Measurements from ENCODE around the gene SH3PXD2A. TPM values are rescaled to one million over a fixed set of nuclear protein-coding genes. Genes with fewer than 3 reads are reported as not detected.

SH3PXD2A gene
- total and polyA plus RNA-seq, 10 of the 15 experiments (the other 5 are each of a cell fraction or from before 2014, with no cell fraction given), result 0.63 to 14.0 (median 4.4) TPM

DNA sequence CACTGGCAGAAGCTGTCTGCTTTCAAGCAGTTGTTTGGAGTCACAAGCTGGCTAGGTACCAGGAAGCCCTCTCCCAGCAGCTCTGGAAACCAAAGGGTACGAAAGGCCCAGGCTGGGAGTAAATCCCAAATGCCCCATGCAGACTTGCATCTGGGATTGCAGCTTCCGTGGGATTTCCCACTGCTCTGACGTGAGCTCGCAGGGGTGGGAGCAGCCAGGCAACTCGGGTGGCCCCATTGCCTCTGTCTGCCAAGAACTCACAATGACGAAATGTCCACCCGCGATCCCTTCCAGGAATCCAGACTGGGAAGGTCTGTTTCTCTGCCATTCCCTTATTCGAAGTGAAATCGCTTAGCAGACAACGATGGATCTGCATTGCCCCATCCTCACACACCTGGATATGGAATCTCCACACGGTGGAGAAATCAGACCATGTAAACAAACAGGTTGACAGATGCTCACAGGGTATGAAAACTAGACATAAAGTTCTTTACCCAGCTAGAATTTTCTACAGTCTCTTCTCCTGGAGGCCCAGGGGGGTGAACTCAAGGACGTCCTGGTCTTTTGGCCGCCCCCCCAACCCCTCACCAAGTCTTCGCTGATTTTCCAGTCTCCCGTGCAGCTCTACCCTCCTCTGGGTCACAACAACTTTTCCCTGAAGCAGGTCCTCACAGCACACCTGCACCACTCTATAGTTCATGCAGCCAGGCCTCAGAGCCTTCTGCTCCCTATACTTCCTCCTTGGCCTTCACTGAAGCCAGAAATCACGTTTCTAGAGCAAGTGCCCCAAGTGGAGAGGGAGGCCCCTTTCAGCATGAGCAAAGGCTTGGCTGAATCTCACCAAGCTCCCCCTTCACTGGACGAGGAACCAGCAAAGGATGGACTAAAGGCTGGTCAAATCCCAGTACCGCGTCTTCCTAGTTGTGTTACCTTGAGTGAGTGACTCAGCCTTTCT lies 20.0 kb downstream of the SH3PXD2A start (continued):
- no peak for TF ChIP-seq SUZ12 (IDR thresholded peaks at IDR 0.05; ENCODE audit: unreplicated experiment)
- TF ChIP-seq, protein P1, sequence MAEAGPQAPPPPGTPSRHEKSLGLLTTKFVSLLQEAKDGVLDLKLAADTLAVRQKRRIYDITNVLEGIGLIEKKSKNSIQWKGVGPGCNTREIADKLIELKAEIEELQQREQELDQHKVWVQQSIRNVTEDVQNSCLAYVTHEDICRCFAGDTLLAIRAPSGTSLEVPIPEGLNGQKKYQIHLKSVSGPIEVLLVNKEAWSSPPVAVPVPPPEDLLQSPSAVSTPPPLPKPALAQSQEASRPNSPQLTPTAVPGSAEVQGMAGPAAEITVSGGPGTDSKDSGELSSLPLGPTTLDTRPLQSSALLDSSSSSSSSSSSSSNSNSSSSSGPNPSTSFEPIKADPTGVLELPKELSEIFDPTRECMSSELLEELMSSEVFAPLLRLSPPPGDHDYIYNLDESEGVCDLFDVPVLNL (IDR thresholded peaks at IDR 0.05; ENCODE audit: low read depth, low read length), result no peak
- no peak for TF ChIP-seq NR2C1 (IDR thresholded peaks at IDR 0.05)
- TF ChIP-seq BRCA1 (IDR thresholded peaks at IDR 0.05; ENCODE audit: low read depth, low read length), result no peak
- no peak for TF ChIP-seq KLF5 (IDR thresholded peaks at IDR 0.05; ENCODE audit: partially characterized antibody)
- TF ChIP-seq, protein P2, sequence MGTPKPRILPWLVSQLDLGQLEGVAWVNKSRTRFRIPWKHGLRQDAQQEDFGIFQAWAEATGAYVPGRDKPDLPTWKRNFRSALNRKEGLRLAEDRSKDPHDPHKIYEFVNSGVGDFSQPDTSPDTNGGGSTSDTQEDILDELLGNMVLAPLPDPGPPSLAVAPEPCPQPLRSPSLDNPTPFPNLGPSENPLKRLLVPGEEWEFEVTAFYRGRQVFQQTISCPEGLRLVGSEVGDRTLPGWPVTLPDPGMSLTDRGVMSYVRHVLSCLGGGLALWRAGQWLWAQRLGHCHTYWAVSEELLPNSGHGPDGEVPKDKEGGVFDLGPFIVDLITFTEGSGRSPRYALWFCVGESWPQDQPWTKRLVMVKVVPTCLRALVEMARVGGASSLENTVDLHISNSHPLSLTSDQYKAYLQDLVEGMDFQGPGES (IDR thresholded peaks at IDR 0.05), result no peak
- TF ChIP-seq, protein P3, sequence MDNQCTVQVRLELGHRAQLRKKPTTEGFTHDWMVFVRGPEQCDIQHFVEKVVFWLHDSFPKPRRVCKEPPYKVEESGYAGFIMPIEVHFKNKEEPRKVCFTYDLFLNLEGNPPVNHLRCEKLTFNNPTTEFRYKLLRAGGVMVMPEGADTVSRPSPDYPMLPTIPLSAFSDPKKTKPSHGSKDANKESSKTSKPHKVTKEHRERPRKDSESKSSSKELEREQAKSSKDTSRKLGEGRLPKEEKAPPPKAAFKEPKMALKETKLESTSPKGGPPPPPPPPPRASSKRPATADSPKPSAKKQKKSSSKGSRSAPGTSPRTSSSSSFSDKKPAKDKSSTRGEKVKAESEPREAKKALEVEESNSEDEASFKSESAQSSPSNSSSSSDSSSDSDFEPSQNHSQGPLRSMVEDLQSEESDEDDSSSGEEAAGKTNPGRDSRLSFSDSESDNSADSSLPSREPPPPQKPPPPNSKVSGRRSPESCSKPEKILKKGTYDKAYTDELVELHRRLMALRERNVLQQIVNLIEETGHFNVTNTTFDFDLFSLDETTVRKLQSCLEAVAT (IDR thresholded peaks at IDR 0.05), result no peak
- TF ChIP-seq POLR2AphosphoS2 (IDR thresholded peaks at IDR 0.05; ENCODE audit: low read depth, low read length), result no peak
- TF ChIP-seq, protein P4, sequence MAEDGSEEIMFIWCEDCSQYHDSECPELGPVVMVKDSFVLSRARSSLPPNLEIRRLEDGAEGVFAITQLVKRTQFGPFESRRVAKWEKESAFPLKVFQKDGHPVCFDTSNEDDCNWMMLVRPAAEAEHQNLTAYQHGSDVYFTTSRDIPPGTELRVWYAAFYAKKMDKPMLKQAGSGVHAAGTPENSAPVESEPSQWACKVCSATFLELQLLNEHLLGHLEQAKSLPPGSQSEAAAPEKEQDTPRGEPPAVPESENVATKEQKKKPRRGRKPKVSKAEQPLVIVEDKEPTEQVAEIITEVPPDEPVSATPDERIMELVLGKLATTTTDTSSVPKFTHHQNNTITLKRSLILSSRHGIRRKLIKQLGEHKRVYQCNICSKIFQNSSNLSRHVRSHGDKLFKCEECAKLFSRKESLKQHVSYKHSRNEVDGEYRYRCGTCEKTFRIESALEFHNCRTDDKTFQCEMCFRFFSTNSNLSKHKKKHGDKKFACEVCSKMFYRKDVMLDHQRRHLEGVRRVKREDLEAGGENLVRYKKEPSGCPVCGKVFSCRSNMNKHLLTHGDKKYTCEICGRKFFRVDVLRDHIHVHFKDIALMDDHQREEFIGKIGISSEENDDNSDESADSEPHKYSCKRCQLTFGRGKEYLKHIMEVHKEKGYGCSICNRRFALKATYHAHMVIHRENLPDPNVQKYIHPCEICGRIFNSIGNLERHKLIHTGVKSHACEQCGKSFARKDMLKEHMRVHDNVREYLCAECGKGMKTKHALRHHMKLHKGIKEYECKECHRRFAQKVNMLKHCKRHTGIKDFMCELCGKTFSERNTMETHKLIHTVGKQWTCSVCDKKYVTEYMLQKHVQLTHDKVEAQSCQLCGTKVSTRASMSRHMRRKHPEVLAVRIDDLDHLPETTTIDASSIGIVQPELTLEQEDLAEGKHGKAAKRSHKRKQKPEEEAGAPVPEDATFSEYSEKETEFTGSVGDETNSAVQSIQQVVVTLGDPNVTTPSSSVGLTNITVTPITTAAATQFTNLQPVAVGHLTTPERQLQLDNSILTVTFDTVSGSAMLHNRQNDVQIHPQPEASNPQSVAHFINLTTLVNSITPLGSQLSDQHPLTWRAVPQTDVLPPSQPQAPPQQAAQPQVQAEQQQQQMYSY (CRISPR knock-in tag; IDR thresholded peaks at IDR 0.05), result no peak
- no peak for TF ChIP-seq SRF (IDR thresholded peaks at IDR 0.05; ENCODE audit: low read depth in 2 of 2, low read length in 2 of 2)
- TF ChIP-seq, protein P5, sequence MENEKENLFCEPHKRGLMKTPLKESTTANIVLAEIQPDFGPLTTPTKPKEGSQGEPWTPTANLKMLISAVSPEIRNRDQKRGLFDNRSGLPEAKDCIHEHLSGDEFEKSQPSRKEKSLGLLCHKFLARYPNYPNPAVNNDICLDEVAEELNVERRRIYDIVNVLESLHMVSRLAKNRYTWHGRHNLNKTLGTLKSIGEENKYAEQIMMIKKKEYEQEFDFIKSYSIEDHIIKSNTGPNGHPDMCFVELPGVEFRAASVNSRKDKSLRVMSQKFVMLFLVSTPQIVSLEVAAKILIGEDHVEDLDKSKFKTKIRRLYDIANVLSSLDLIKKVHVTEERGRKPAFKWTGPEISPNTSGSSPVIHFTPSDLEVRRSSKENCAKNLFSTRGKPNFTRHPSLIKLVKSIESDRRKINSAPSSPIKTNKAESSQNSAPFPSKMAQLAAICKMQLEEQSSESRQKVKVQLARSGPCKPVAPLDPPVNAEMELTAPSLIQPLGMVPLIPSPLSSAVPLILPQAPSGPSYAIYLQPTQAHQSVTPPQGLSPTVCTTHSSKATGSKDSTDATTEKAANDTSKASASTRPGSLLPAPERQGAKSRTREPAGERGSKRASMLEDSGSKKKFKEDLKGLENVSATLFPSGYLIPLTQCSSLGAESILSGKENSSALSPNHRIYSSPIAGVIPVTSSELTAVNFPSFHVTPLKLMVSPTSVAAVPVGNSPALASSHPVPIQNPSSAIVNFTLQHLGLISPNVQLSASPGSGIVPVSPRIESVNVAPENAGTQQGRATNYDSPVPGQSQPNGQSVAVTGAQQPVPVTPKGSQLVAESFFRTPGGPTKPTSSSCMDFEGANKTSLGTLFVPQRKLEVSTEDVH (IDR thresholded peaks at IDR 0.05; ENCODE audit: low read depth, partially characterized antibody), result no peak

All from GM12878 (cell line).